Prostate gland (tissue), 2 donors: ENCODE measurements around the gene RRAS2.

Source experiments
- POLR2A ChIP-seq: fragments of 450-650 bp; IDR thresholded peaks from one replicate; pipeline ENCODE4 v1.6.1; 2016; ENCODE audit warnings: antibody characterized with exemption, mild to moderate bottlenecking
- POLR2AphosphoS5 ChIP-seq: sonication (generic); formaldehyde crosslinking; IDR thresholded peaks from one replicate; pipeline ENCODE4 v1.6.1; 2017; ENCODE audit warnings: antibody characterized with exemption
- TF ChIP-seq, protein P1 (sequence below), 4 experiments: fragments of 200-600 bp in 2 of 4; fragments of 450-650 bp in 2 of 4; sonication (generic) in 2 of 4; IDR thresholded peaks; 1 replicate in 3 of 4; 2 replicates in 1 of 4; pipeline ENCODE4 v1.5.1; 2016 to 2019; ENCODE audit warnings: antibody characterized with exemption in 4 of 4, mild to moderate bottlenecking in 2 of 4, moderate library complexity in 2 of 4

DNA sequence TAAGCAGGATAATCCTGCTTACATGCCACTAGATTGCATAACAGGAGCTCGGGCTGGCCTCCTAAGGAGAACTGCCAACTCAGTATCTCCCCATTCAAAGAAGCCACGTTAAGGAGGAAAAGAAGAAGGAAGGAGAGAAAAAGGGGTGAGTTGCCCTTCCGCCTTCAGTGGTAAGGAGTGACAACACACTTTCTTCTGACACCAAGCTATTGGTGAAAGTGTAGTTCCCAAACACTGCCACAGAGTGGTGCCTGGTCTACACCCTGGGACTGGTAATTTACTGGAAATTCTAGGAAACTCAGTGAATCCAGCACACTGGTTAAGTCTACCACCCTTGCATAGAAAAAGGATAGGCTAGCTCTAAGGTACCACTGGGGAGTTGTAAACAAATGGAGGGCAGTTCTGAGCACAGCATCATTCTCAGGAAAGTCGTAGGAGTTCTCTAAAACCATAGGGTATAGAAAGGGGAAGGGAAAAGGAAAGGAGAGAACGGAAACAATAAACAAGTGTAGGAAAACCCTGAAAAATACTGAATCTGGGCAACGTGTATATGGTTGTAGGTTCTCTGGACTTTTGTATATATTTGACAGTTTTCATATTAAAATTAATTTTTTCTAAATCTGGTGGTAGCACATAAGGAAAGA, 58.2 kb downstream of the RRAS2 start:
- TF ChIP-seq, protein P1, sequence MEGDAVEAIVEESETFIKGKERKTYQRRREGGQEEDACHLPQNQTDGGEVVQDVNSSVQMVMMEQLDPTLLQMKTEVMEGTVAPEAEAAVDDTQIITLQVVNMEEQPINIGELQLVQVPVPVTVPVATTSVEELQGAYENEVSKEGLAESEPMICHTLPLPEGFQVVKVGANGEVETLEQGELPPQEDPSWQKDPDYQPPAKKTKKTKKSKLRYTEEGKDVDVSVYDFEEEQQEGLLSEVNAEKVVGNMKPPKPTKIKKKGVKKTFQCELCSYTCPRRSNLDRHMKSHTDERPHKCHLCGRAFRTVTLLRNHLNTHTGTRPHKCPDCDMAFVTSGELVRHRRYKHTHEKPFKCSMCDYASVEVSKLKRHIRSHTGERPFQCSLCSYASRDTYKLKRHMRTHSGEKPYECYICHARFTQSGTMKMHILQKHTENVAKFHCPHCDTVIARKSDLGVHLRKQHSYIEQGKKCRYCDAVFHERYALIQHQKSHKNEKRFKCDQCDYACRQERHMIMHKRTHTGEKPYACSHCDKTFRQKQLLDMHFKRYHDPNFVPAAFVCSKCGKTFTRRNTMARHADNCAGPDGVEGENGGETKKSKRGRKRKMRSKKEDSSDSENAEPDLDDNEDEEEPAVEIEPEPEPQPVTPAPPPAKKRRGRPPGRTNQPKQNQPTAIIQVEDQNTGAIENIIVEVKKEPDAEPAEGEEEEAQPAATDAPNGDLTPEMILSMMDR (IDR thresholded peaks at IDR 0.05): peak; percentile 22 to 77 (median 63)
- TF ChIP-seq POLR2A (no peak), POLR2AphosphoS5 (peak; percentile 26)
